ENCODE measurements around the gene TMEM184B. TPM values are rescaled to one million over a fixed set of nuclear protein-coding genes. Genes with fewer than 3 reads are reported as not detected.
A peak's percentile ranks its signal among the peaks of the same experiment; 100 is the strongest.

Gene TMEM184B
- polyA plus RNA-seq, 2 of the 4 experiments (the other 2 are of a cell fraction): 22.2 to 36.8 TPM

GRCh38 chr22:38230916-38231315 lies 41.9 kb downstream of the TMEM184B start:
- POLR2A ChIA-PET: no interaction called here
- no peak for ATAC-seq

DNA sequence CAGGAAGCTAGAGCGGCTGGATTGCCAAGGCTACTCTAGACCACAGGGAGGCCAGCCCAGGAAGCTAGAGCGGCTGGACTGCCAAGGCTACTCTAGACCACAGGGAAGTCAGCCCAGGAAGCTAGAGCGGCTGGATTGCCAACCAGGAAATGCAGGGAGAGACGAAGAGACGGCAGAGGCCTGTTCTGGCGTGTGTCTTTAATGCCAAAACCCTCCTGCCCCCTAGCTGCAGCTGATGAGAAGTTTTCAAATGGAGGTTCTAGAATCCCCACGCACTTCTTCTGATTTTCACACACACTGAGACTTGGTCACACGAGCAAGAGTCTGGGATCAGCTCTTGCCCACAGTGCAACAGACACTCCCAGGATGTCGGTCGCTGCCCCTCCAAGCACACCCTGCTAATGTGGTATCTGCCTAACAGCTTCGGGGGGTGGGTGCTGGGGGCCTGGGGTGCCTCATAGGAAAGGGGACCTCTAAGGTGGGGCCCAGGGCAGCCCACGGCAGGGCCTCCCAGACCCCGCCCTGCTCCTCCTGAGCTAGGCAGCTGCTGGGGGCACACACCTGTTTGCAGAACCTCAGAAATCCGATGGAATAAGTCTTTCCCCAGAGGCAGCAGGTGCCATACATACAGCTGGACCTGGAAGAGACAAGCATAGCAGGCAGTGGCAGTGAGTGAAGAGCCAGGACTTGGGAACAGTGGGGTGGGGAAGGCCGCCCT lies 42.5 kb downstream of the TMEM184B start:
- H3K4me3 ChIP-seq: no peak overlapping the region
- H3K9me3 ChIP-seq: no peaks in the 10 kb centered on the region
- FAIRE-seq: no peak
- POLR2A ChIA-PET: no interaction called here
- 67% methylated on average over 7 of the region's 15 CpGs for WGBS (ENCODE audit: missing lambda C conversion rate)
- H3K4me1 ChIP-seq: peaks cover 36% of the 10 kb centered on the region
- CTCF ChIA-PET: interaction anchor here (0.6 to 2.0 kb wide), 10 partner anchors 9 to 178 kb away, joined by 3 to 5 read pairs (median 4); partner anchors contain the start of gene MAFF
- peak in 1 of 2 experiments; percentile 60 for DNase-seq (ENCODE audit: low read depth in 1 of 2, low spot score in 1 of 2)
- peak overlapping the region; percentile 63 to 69; a peak in 5 of 6 replicates for H3K27ac ChIP-seq
- TF ChIP-seq RAD21 (conservative IDR thresholded peaks at IDR 0.05 in 1 of 2, IDR thresholded peaks at IDR 0.05 in 1 of 2) (peak in 1 of 2 experiments; percentile 41; a peak in 2 of 5 replicates), BCL3 (IDR thresholded peaks at IDR 0.05) (no peak)
- peak in 1 of 2 experiments; percentile 27; a peak in 3 of 6 replicates for ATAC-seq
- H3K4me2 ChIP-seq: no peak overlapping the region

More at GRCh38 chr22:38230916-38231315, 41.9 kb downstream of the TMEM184B start:
- H3K9me3 ChIP-seq: no peaks in the 10 kb centered on the region
- no peak overlapping the region for H3K4me2 ChIP-seq
- no peak overlapping the region for H3K4me3 ChIP-seq
- peak overlapping the region; percentile 63 to 69; a peak in 4 of 6 replicates for H3K27ac ChIP-seq
- 95% methylated on average over 8 of the region's 9 CpGs for WGBS (ENCODE audit: missing lambda C conversion rate)
- peaks cover 36% of the 10 kb centered on the region for H3K4me1 ChIP-seq
- FAIRE-seq: no peak
- DNase-seq (ENCODE audit: low read depth in 1 of 2, low spot score in 1 of 2): no peak
- TF ChIP-seq KDM5A (IDR thresholded peaks at IDR 0.05): no peak
- CTCF ChIA-PET: interaction anchor here (0.6 to 1.8 kb wide), 6 partner anchors 8 to 179 kb away, joined by 3 to 5 read pairs (median 4); no protein-coding TSS in a partner anchor

DNA sequence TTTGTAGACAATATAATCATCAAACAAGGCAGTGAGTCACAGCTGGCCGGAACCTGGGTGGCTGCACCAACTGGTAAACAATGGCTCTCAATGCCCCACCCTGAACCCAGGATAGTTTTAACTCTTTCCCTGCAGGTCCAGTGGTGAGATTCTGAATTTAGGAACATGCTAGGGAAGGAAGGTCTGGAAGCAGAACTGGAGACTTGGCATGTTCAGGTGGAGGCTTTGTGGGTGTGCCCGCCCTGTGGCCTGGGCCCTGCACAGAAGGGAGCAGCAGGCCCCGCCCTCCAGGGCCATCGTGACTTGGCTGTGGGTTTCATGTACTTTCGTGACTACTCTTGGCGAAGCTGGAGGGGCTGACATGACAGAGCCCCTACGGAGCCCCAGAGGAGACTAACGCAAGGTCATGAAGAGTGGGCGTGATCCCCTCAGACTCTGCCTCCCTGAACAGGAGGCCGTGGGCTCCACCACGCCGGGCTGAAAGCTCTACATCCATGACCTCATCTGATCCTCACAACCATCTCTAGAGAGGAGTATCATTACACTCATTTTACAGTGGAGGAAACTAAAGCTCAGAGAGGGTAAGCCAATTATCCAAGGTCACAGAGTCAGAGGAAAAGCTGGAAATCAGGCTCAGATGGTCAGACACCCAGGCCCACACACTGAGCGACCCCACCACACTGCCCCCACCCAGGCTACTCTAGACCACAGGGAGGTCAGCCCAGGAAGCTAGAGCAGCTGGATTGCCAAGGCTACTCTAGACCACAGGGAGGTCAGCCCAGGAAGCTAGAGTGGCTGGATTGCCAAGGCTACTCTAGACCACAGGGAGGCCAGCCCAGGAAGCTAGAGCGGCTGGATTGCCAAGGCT lies 43.7 kb downstream of the TMEM184B start:
- DNase-seq (ENCODE audit: low read depth in 1 of 2, low spot score in 1 of 2) (peak; percentile 42 to 75), FAIRE-seq (no peak), ATAC-seq (peak; percentile 73 to 84)
- no peaks in the 10 kb centered on the region for H3K9me3 ChIP-seq
- H3K27ac ChIP-seq: peak overlapping the region; percentile 93 to 95
- CTCF ChIA-PET: interaction anchor here (0.6 to 2.0 kb wide), 7 partner anchors 9 to 115 kb away, joined by 3 to 5 read pairs (median 3); partner anchors contain the start of gene MAFF
- H3K4me3 ChIP-seq: no peak overlapping the region
- TF ChIP-seq RARB (CRISPR knock-in tag; IDR thresholded peaks at IDR 0.05) (no peak), USF2 (IDR thresholded peaks at IDR 0.05) (no peak), FOSL2 (IDR thresholded peaks at IDR 0.05) (no peak; the same call in 1 of the 2 replicates), FOSL2 (CRISPR knock-in tag; IDR thresholded peaks at IDR 0.05) (peak; percentile 80), JUN (IDR thresholded peaks at IDR 0.05) (peak in 1 of 2 experiments; percentile 33; a peak in 1 of 5 replicates), JUNB (IDR thresholded peaks at IDR 0.05) (0 out of 2 replicates have a peak, but pooled peaks have one; percentile 29), RAD21 (conservative IDR thresholded peaks at IDR 0.05 in 1 of 2, IDR thresholded peaks at IDR 0.05 in 1 of 2) (peak in 1 of 2 experiments; percentile 16; a peak in 1 of 5 replicates), GATA3 (IDR thresholded peaks at IDR 0.05; ENCODE audit: borderline replicate concordance) (peak; percentile 24; the same call in 1 of the 2 replicates)
- TF ChIP-seq, protein P1, sequence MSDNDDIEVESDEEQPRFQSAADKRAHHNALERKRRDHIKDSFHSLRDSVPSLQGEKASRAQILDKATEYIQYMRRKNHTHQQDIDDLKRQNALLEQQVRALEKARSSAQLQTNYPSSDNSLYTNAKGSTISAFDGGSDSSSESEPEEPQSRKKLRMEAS (IDR thresholded peaks at IDR 0.05): peak; percentile 40; the same call in 1 of the 2 replicates
- POLR2A ChIA-PET: interaction anchor here (0.5 to 1.4 kb wide), 4 partner anchors 10 to 346 kb away, joined by 3 to 7 read pairs (median 4); no protein-coding TSS in a partner anchor
- WGBS (ENCODE audit: missing lambda C conversion rate): 77% methylated on average over 8 of the region's 14 CpGs
- peaks cover 36% of the 10 kb centered on the region for H3K4me1 ChIP-seq
- H3K4me2 ChIP-seq: peak overlapping the region; percentile 84

DNA sequence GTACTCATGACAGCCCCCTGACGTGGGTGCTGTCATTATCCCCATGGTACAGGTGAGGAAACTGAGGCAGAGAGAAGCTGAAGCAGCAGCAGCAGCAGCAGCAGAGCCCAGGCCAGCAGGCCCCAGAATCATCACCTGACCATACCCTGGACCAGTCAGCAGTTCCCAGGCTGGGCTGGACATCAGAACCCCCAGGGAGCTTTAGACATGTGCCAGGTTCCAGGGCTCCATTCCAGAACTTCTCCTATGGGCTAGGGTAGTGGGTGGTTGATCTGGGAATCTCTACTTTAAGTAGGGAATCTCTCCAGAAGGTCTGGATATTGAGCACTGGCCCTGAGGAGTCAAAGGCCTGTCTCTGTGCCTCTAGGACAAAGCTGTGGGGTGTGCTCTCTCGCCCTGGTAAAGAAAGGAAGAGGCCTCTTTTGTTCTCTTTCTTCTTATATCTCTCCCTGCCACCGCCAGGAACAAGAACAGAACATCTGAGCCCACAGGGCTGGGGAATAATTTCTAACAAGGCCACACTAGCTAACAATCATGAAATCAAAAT lies 44.4 kb downstream of the TMEM184B start:
- H3K4me3 ChIP-seq: no peak overlapping the region
- H3K9me3 ChIP-seq: no peaks in the 10 kb centered on the region
- peaks cover 39% of the 10 kb centered on the region for H3K4me1 ChIP-seq
- TF ChIP-seq JUN (IDR thresholded peaks at IDR 0.05): peak in 1 of 2 experiments; percentile 34; a peak in 1 of 5 replicates
- 0 out of 2 replicates have a peak, but pooled peaks have one; percentile 57 for TF ChIP-seq FOSL2 (IDR thresholded peaks at IDR 0.05)
- no peak for TF ChIP-seq FOSL2 (CRISPR knock-in tag; IDR thresholded peaks at IDR 0.05)
- TF ChIP-seq FOXS1 (CRISPR knock-in tag; IDR thresholded peaks at IDR 0.05): no peak
- ChIA-PET CTCF (interaction anchor here (0.6 to 2.0 kb wide), 4 partner anchors 9 to 25 kb away, joined by 3 to 5 read pairs (median 3); no protein-coding TSS in a partner anchor), POLR2A (interaction anchor here (0.5 to 1.4 kb wide), 4 partner anchors 9 to 347 kb away, joined by 3 to 7 read pairs (median 4); no protein-coding TSS in a partner anchor)
- FAIRE-seq (no peak), DNase-seq (ENCODE audit: low read depth in 1 of 2, low spot score in 1 of 2) (no peak), ATAC-seq (peak; percentile 61; a peak in 5 of 6 replicates)
- H3K27ac ChIP-seq: peak overlapping the region; percentile 93 to 95
- WGBS (ENCODE audit: missing lambda C conversion rate): 31% methylated on average over 3 of the region's 3 CpGs
- H3K4me2 ChIP-seq: peak overlapping the region; percentile 84
